Mesothelial cell of epicardium (in vitro differentiated cells): Measurements from ENCODE around the gene HTR6. TPM values are rescaled to one million over a fixed set of nuclear protein-coding genes. Genes with fewer than 3 reads are reported as not detected.

ENCODE experiments used
- DNase-seq, 2 experiments: peaks; one replicate each; pipeline ENCODE4 v3.0.0; 2021; ENCODE audit warnings: low spot score in 2 of 2; ENCODE audit not compliant: unreplicated experiment in 2 of 2
- H3K27ac Mint-ChIP-seq: 2 replicates; pipeline ENCODE4 v1.8.0; 2021; ENCODE audit warnings: mixed read lengths
- H3K27me3 Mint-ChIP-seq: 2 replicates; pipeline ENCODE4 v1.8.0; 2021; ENCODE audit warnings: low read depth, mixed read lengths
- H3K36me3 Mint-ChIP-seq: 2 replicates; pipeline ENCODE4 v1.8.0; 2021; ENCODE audit warnings: mixed read lengths
- H3K4me1 Mint-ChIP-seq: 2 replicates; pipeline ENCODE4 v1.8.0; 2021; ENCODE audit warnings: mixed read lengths
- H3K4me3 Mint-ChIP-seq: 2 replicates; pipeline ENCODE4 v1.8.0; 2021; ENCODE audit warnings: mild to moderate bottlenecking, moderate library complexity, mixed read lengths
- H3K9me3 Mint-ChIP-seq: 2 replicates; pipeline ENCODE4 v1.8.0; 2021; ENCODE audit warnings: mixed read lengths
- CTCF ChIP-seq: fragments of 200-600 bp; sonication (generic); IDR thresholded peaks from one replicate; pipeline ENCODE4 v1.5.0; 2021; ENCODE audit warnings: antibody characterized with exemption; ENCODE audit not compliant: unreplicated experiment
- total RNA-seq: library from RNA; stranded (reverse); gene quantifications from 3 replicates; pipeline ENCODE4 v1.2.1, GENCODE V29; 2021

The HTR6 gene
- total RNA-seq, 1 donor from 2014 or later = 0.11 TPM

DNA sequence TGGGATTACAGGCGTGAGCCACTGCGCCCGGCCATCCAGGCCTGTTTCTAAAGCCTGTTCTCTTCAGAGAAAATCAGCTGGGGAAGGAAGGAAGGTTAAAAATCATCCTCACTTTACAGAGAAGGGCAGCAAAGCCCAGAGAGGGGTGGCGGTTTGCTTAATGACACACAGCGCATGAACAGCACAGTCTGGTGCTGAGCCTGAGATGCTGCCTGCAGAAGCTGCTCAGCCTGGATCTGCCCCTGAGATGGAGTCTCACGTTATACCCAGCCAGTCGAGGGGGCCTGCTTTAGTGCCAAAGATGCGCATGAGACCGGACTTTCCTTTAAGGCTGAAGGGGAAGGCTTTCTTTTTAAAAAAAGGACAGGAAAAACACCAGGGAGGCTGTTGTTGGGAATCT is 21.3 kb downstream of the HTR6 start:
- Mint-ChIP-seq H3K9me3 (no peaks in the 10 kb centered on the region), H3K27ac (no peak overlapping the region), H3K36me3 (peaks cover 2% of the 10 kb centered on the region), H3K4me3 (no peak overlapping the region), H3K4me1 (no peaks in the 10 kb centered on the region), H3K27me3 (no peaks in the 10 kb centered on the region)
- DNase-seq = no peak
- TF ChIP-seq CTCF = no peak

DNA sequence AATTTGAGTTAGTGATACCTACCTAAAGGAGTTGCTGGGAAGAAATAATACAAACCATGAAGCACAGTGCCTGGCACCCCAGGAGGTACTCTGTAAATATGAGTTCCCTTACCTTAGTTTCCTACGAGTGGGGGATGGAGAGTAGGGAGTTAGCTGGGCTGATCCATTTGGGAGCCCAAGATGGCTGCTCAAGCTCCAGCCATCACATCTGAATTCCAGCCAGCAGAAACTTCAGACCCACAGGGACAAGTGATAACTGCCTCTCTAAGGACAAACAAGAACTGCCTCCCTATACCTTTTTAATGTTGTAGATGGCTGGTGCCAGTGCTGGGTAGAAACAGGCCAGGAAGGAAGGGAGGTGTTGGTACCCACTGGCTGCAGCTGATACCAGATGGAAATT is 22.7 kb downstream of the HTR6 start:
- no peaks in the 10 kb centered on the region for H3K27me3 Mint-ChIP-seq

DNA sequence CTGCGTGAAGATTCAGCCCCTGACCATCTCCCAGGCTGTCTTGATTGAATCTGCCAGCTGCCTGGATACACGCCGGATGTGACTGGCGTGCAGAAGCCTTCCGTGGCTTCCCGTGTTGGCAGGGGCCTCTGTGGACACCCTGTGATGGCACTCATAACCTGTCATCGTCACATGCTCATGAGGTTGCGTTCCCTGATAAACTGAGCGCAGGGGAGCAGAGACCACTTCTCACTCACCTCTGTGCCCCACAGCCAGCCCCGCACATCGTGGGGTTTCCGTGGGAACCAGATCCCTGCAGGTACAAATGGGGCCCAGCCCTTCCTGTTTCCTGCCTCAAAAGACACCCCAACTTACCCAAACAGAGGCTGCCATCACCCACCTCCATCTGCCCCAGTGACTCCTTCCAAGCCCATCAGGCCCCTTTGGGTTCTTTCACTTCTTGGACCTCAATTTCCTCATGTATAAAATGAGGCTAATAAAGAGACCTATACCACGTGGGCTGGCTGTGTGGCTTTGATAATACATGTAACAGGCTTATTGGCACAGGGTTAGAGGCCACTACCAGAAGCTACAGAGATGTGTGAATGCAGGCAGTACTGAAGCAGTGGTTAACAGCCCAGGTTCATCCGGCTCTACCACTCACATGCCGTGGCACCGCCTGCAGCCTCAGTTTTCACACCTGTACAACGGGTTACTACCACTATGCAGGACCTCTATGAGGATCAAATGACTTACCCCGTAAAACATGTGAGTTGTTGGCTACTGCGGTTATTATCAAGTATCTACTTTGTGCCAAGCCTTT is 23.6 kb downstream of the HTR6 start:
- H3K4me1 Mint-ChIP-seq = no peaks in the 10 kb centered on the region
- H3K36me3 Mint-ChIP-seq = peaks cover 2% of the 10 kb centered on the region
- no peak for DNase-seq
- H3K27me3 Mint-ChIP-seq = no peaks in the 10 kb centered on the region
- H3K4me3 Mint-ChIP-seq = no peak overlapping the region
- H3K27ac Mint-ChIP-seq = no peak overlapping the region
- H3K9me3 Mint-ChIP-seq = no peaks in the 10 kb centered on the region
- no peak for TF ChIP-seq CTCF

More for the DNA sequence above, 22.7 kb downstream of the HTR6 start:
- DNase-seq = no peak
- H3K9me3 Mint-ChIP-seq = no peaks in the 10 kb centered on the region
- H3K27ac Mint-ChIP-seq = no peak overlapping the region
- H3K36me3 Mint-ChIP-seq = peaks cover 2% of the 10 kb centered on the region
- no peak for TF ChIP-seq CTCF
- no peaks in the 10 kb centered on the region for H3K4me1 Mint-ChIP-seq
- no peak overlapping the region for H3K4me3 Mint-ChIP-seq

DNA sequence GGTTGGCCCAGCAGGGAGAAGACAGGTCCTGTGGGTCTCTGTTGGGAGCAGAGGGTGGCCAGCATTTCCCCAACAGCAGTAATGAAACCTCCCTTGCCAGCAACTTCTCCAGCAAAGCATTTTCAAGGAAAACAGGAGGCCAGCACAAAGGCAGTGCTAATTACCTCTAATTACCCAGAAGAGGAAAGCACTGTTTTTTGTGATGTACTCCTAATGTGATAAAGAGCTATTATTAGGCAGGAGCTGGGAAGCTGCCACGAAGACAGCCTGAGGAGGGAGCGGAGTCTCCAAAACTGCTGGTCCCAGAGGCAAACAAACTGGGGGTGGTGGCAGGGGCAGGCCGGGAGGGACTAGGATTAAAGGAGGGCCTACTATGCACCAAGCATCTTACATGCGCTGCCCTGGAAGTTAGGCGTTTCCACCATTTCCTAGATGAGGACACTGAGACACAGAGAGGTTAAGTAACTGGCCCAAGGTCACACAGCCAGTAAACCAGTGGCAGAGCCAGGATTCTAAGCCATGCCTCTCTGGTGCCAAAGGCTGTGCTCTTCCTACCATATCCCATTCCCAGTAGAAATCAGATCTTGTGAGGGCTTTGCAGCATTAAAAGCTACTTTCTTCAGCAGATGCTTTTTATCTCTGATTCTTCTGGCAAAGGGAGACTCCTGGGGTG is 24.5 kb downstream of the HTR6 start:
- peaks cover 3% of the 10 kb centered on the region for H3K36me3 Mint-ChIP-seq

DNA sequence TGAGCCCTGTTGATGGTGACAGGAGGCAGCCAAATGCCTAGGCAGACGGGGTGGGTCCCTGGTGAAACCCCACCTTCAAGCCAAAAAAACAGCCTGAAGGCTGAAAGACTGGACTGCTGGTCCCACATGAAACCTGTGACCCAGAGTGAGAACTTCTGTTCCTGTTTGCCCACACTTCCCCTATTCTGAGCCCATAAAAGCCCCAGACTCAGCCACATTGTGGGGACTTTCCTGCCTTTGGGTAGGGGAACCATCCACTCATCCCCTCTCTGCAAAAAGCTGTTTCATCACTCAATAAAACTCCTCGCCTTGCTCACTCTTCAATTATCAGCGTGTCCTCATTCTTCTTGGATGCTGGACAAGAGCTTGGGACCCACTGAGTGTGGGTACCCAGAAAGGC is 25.2 kb downstream of the HTR6 start:
- H3K27ac Mint-ChIP-seq = no peak overlapping the region

More for the DNA sequence above, 24.5 kb downstream of the HTR6 start:
- H3K9me3 Mint-ChIP-seq = no peaks in the 10 kb centered on the region
- no peaks in the 10 kb centered on the region for H3K27me3 Mint-ChIP-seq
- no peak overlapping the region for H3K4me3 Mint-ChIP-seq
- DNase-seq = no peak
- no peak overlapping the region for H3K27ac Mint-ChIP-seq
- no peaks in the 10 kb centered on the region for H3K4me1 Mint-ChIP-seq
- no peak for TF ChIP-seq CTCF

More for the DNA sequence above, 25.2 kb downstream of the HTR6 start:
- no peak for DNase-seq
- Mint-ChIP-seq H3K9me3 (no peaks in the 10 kb centered on the region), H3K4me3 (no peak overlapping the region), H3K4me1 (no peaks in the 10 kb centered on the region), H3K27me3 (no peaks in the 10 kb centered on the region), H3K36me3 (peaks cover 8% of the 10 kb centered on the region)
- no peak for TF ChIP-seq CTCF
